BLaER1 treated with 17β-estradiol and CSF1 and Interleukin-3, amounts not matched to agents 10 nM and 100 nM (cell line): Measurements from ENCODE around the gene CFAP46.

Source experiments
- H3K27ac ChIP-seq, 11 experiments: shearing (Covaris generic); formaldehyde crosslinking; 2 replicates each; pipeline ENCODE4 v1.8.1; 2022
- H3K27me3 ChIP-seq, 11 experiments: shearing (Covaris generic); formaldehyde crosslinking; 2 replicates each; pipeline ENCODE4 v1.8.1; 2022
- H3K36me3 ChIP-seq, 11 experiments: shearing (Covaris generic); formaldehyde crosslinking; 2 replicates each; pipeline ENCODE4 v1.8.1; 2022
- H3K4me1 ChIP-seq, 10 experiments: shearing (Covaris generic); formaldehyde crosslinking; 2 replicates each; pipeline ENCODE4 v1.8.1; 2022
- H3K4me2 ChIP-seq, 11 experiments: shearing (Covaris generic); formaldehyde crosslinking; 2 replicates each; pipeline ENCODE4 v1.8.1; 2022
- H3K4me3 ChIP-seq, 10 experiments: shearing (Covaris generic); formaldehyde crosslinking; 2 replicates each; pipeline ENCODE4 v1.8.1; 2022
- H3K9ac ChIP-seq, 11 experiments: shearing (Covaris generic); formaldehyde crosslinking; 2 replicates each; pipeline ENCODE4 v1.8.1; 2022
- H3K9me3 ChIP-seq, 11 experiments: shearing (Covaris generic); formaldehyde crosslinking; replicated peaks in 1 of 11; 2 replicates each; pipeline ENCODE4 v1.8.1; 2022
- H4K20me1 ChIP-seq, 11 experiments: shearing (Covaris generic); formaldehyde crosslinking; 2 replicates each; pipeline ENCODE4 v1.8.1; 2022
- Cebpa-rat ChIP-seq, 11 experiments: shearing (Covaris generic); IDR thresholded peaks; 2 replicates each; pipeline ENCODE4 v1.8.1; 2022

CFAP46 gene

GRCh38 chr10:132876993-132877431 lies 65.4 kb downstream of the CFAP46 start:
- no peak for TF ChIP-seq Cebpa-rat (IDR thresholded peaks at IDR 0.05)
- Histone ChIP-seq H3K4me1 (peaks cover 0 to 31% (median 23%) of the 10 kb centered on the region in 10 experiments; a peak in 16 of 20 replicates), H3K27me3 (peaks cover 25 to 40% (median 31%) of the 10 kb centered on the region in 11 experiments)

GRCh38 chr10:132876131-132876860 lies 66.1 kb downstream of the CFAP46 start:
- Histone ChIP-seq H3K4me2 (no peak overlapping the region), H3K27ac (no peak overlapping the region), H3K4me3 (no peak overlapping the region), H3K4me1 (peaks cover 0 to 31% (median 23%) of the 10 kb centered on the region in 10 experiments; a peak in 16 of 20 replicates), H4K20me1 (peaks cover 0 to 26% (median 0%) of the 10 kb centered on the region in 11 experiments; a peak in 6 of 22 replicates), H3K9me3 (peaks cover 5 to 13% (median 8%) of the 10 kb centered on the region in 11 experiments), H3K27me3 (peaks cover 25 to 38% (median 31%) of the 10 kb centered on the region in 11 experiments), H3K9ac (no peak overlapping the region), H3K36me3 (no peaks in the 10 kb centered on the region)
- no peak for TF ChIP-seq Cebpa-rat (IDR thresholded peaks at IDR 0.05)

More at GRCh38 chr10:132876993-132877431, 65.4 kb downstream of the CFAP46 start:
- H3K4me3 ChIP-seq = no peak overlapping the region
- H3K9ac ChIP-seq = no peak overlapping the region
- H3K9me3 ChIP-seq = peaks cover 0 to 8% (median 3%) of the 10 kb centered on the region in 11 experiments; a peak in 11 of 22 replicates
- no peak overlapping the region for H3K4me2 ChIP-seq
- H4K20me1 ChIP-seq = peaks cover 0 to 26% (median 0%) of the 10 kb centered on the region in 11 experiments; a peak in 6 of 22 replicates
- H3K27ac ChIP-seq = no peak overlapping the region
- no peaks in the 10 kb centered on the region for H3K36me3 ChIP-seq

- Histone ChIP-seq H3K36me3 (no peaks in the 10 kb centered on the region; a peak in 1 of 22 replicates), H4K20me1 (peaks cover 0 to 22% (median 0%) of the 10 kb centered on the region in 11 experiments; a peak in 6 of 22 replicates), H3K27ac (no peak overlapping the region), H3K4me3 (no peak overlapping the region), H3K9me3 (peaks cover 13 to 21% (median 17%) of the 10 kb centered on the region in 11 experiments), H3K4me1 (peaks cover 0 to 31% (median 23%) of the 10 kb centered on the region in 10 experiments; a peak in 16 of 20 replicates), H3K27me3 (peaks cover 24 to 30% (median 25%) of the 10 kb centered on the region in 11 experiments), H3K9ac (no peak overlapping the region), H3K4me2 (no peak overlapping the region)
- no peak for TF ChIP-seq Cebpa-rat (IDR thresholded peaks at IDR 0.05)
Measured at GRCh38 chr10:132875435-132875834, 66.9 kb downstream of the CFAP46 start.

- Histone ChIP-seq H3K9ac (no peak overlapping the region), H3K4me1 (peaks cover 0 to 16% (median 11%) of the 10 kb centered on the region in 10 experiments; a peak in 15 of 20 replicates), H3K36me3 (no peaks in the 10 kb centered on the region; a peak in 1 of 22 replicates), H3K9me3 (peaks cover 18 to 29% (median 26%) of the 10 kb centered on the region in 11 experiments), H4K20me1 (peaks cover 0 to 15% (median 0%) of the 10 kb centered on the region in 11 experiments; a peak in 5 of 22 replicates), H3K27me3 (peaks cover 3 to 9% (median 5%) of the 10 kb centered on the region in 11 experiments; a peak in 20 of 22 replicates), H3K27ac (no peak overlapping the region), H3K4me3 (no peak overlapping the region), H3K4me2 (peak overlapping the region in 9 of 11 experiments; percentile 27 to 68 (median 37); a peak in 16 of 22 replicates)
- no peak for TF ChIP-seq Cebpa-rat (IDR thresholded peaks at IDR 0.05)
Measured at GRCh38 chr10:132873395-132873794, 69.0 kb downstream of the CFAP46 start.

DNA sequence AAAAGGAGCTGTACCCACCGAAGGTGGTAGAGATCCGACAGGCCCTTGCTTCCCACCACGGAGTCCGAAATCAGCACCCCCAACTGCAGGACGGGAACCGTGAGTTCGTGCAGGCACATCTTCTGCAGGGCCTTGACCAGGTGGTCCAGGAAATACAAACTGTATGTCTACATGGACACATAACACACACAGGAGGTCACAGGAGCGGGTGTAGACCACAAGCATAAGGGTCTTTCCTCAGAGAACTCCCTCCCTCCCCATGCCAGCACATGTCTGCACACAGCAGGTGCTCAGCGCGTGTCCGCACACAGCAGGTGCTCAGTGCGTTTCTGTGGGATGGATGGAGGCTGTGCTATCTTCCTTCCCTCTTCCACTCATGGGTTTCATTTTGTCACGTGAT lies 69.7 kb downstream of the CFAP46 start:
- 0 out of 22 replicates have a peak, but pooled peaks cover 0 to 2% (median 0%) of the 10 kb centered on the region in 11 experiments for H3K27me3 ChIP-seq
- no peak overlapping the region for H3K4me3 ChIP-seq
- H3K4me2 ChIP-seq = no peak overlapping the region
- TF ChIP-seq Cebpa-rat (IDR thresholded peaks at IDR 0.05) = no peak
- peaks cover 18 to 29% (median 26%) of the 10 kb centered on the region in 11 experiments for H3K9me3 ChIP-seq
- peaks cover 0 to 10% (median 0%) of the 10 kb centered on the region in 11 experiments; a peak in 3 of 22 replicates for H4K20me1 ChIP-seq
- peaks cover 0 to 16% (median 10%) of the 10 kb centered on the region in 10 experiments; a peak in 15 of 20 replicates for H3K4me1 ChIP-seq
- H3K9ac ChIP-seq = no peak overlapping the region
- no peak overlapping the region for H3K27ac ChIP-seq
- H3K36me3 ChIP-seq = no peaks in the 10 kb centered on the region; a peak in 1 of 22 replicates

GRCh38 chr10:132870426-132870825 lies 71.9 kb downstream of the CFAP46 start:
- Histone ChIP-seq H3K36me3 (no peaks in the 10 kb centered on the region; a peak in 1 of 22 replicates), H3K27me3 (no peaks in the 10 kb centered on the region)
- no peak for TF ChIP-seq Cebpa-rat (IDR thresholded peaks at IDR 0.05)

GRCh38 chr10:132869621-132870020 lies 72.7 kb downstream of the CFAP46 start:
- peaks cover 1 to 40% (median 27%) of the 10 kb centered on the region in 10 experiments; a peak in 19 of 20 replicates for H3K4me1 ChIP-seq

More at GRCh38 chr10:132870426-132870825, 71.9 kb downstream of the CFAP46 start:
- peaks cover 0 to 32% (median 19%) of the 10 kb centered on the region in 10 experiments; a peak in 15 of 20 replicates for H3K4me1 ChIP-seq
- H3K9me3 ChIP-seq = peaks cover 18 to 26% (median 22%) of the 10 kb centered on the region in 11 experiments
- H3K27ac ChIP-seq = no peak overlapping the region
- H3K9ac ChIP-seq = no peak overlapping the region
- H3K4me3 ChIP-seq = no peak overlapping the region
- H3K4me2 ChIP-seq = no peak overlapping the region
- H4K20me1 ChIP-seq = peaks cover 0 to 15% (median 0%) of the 10 kb centered on the region in 11 experiments; a peak in 1 of 22 replicates

DNA sequence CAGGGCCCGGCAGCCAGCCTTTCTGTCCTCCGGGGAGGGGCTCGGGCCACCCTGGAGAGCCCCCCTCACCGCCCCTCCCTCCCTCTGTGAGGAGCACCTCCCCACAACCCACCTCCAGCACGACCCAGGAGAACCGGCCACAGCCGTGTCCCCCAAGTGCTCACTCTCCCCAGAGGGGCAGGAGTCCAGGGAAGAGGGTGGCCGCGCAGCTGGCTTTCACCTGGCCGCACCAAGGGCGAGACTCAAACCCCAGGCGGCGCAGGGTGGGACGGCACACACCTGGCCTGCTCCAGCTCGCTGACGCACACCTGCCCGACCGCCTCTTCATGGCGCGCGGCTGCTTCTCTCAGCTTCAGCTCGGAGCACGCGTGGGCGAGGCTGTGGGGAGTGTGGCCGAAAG lies 73.4 kb downstream of the CFAP46 start:
- H3K4me1 ChIP-seq = peaks cover 8 to 44% (median 32%) of the 10 kb centered on the region in 10 experiments; a peak in 19 of 20 replicates
- no peak overlapping the region for H3K9ac ChIP-seq
- H3K36me3 ChIP-seq = no peaks in the 10 kb centered on the region; a peak in 1 of 22 replicates
- H3K4me2 ChIP-seq = no peak overlapping the region
- H3K27ac ChIP-seq = no peak overlapping the region
- H3K4me3 ChIP-seq = no peak overlapping the region
- peaks cover 18 to 24% (median 20%) of the 10 kb centered on the region in 11 experiments for H3K9me3 ChIP-seq
- no peak for TF ChIP-seq Cebpa-rat (IDR thresholded peaks at IDR 0.05)
- peaks cover 0 to 26% (median 0%) of the 10 kb centered on the region in 11 experiments; a peak in 5 of 22 replicates for H4K20me1 ChIP-seq
- H3K27me3 ChIP-seq = no peaks in the 10 kb centered on the region

More at GRCh38 chr10:132869621-132870020, 72.7 kb downstream of the CFAP46 start:
- H3K36me3 ChIP-seq = no peaks in the 10 kb centered on the region; a peak in 1 of 22 replicates
- TF ChIP-seq Cebpa-rat (IDR thresholded peaks at IDR 0.05) = no peak
- H3K27me3 ChIP-seq = no peaks in the 10 kb centered on the region
- H4K20me1 ChIP-seq = peaks cover 0 to 23% (median 0%) of the 10 kb centered on the region in 11 experiments; a peak in 5 of 22 replicates
- no peak overlapping the region for H3K4me2 ChIP-seq
- no peak overlapping the region for H3K27ac ChIP-seq
- H3K9me3 ChIP-seq = peaks cover 18 to 24% (median 20%) of the 10 kb centered on the region in 11 experiments
- H3K9ac ChIP-seq = no peak overlapping the region
- H3K4me3 ChIP-seq = no peak overlapping the region
